Measurements from ENCODE around the gene AXL. TPM values are rescaled to one million over a fixed set of nuclear protein-coding genes. Genes with fewer than 3 reads are reported as not detected.

AXL gene
- total and polyA plus RNA-seq, 4 donors: 8.2 to 53.0 (median 31.0) TPM

DNA sequence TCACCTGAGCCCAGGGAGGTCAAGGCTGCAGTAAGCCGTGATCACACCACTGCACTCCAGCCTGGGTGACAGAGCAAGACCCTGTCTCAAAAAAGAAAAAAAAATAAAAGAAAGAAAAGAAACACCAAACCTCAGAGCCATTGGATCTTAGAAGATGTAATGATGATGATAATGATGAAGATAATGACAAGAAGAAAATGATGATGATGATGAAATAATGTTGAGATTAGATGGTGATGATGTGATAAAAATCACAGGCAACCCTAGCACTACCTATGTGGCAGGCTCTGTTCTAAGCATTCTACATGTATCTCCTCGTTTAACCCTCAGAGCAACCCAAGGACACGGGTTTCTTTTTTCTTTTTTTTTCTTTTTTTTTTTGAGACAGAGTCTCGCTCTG lies 25.1 kb downstream of the AXL start:
- Histone ChIP-seq H3K4me1 (ENCODE audit: control insufficient read depth in 5 of 5, insufficient read depth in 5 of 5, low read length in 5 of 5) (peaks cover 0 to 2% (median 0%) of the 10 kb centered on the region in 5 donors), H3K27ac (ENCODE audit: low read depth in 1 of 2, low read length in 1 of 2) (no peak overlapping the region), H3K27me3 (ENCODE audit: control insufficient read depth in 3 of 3, insufficient read depth in 3 of 3, low read length in 2 of 3) (no peaks in the 10 kb centered on the region), H3K9ac (ENCODE audit: insufficient read depth in 1 of 2, low read length in 2 of 2) (no peak overlapping the region), H3K4me3 (no peak overlapping the region), H3K36me3 (ENCODE audit: control insufficient read depth in 4 of 4, insufficient read depth in 4 of 4, low read length in 4 of 4) (peaks cover 0 to 32% (median 23%) of the 10 kb centered on the region in 4 donors), H3K9me3 (ENCODE audit: control insufficient read depth in 4 of 4, insufficient read depth in 3 of 4, low read length in 3 of 4) (no peaks in the 10 kb centered on the region)
- ATAC-seq (ENCODE audit: insufficient read depth, low FRiP score): no peak
- 91% methylated on average over 4 of the region's 4 CpGs for WGBS, 2 donors
- no peak for DNase-seq
- TF ChIP-seq CTCF (IDR thresholded peaks at IDR 0.05; ENCODE audit: control extremely low read depth, extremely low read depth): no peak

DNA sequence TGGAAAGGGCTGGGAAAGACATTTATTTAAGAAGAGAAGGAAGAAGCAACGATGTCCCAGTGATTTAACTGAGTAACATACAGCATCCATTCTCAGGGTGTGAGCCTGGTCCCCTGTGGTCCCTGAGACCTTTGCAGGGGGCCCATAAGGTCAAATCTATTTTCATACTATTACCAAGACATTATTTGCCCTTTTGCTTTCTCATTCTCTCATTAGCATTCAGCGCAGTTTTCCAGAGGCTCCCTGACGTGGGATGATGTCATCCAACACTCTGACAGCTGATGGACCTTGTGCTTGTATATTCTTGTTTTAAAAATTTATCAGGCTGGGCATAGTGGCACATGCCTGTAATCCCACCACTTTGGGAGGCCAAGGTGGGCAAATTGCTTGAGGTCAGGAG lies 26.8 kb downstream of the AXL start:
- no peak for ATAC-seq (ENCODE audit: insufficient read depth, low FRiP score)
- H3K36me3 ChIP-seq (ENCODE audit: control insufficient read depth in 4 of 4, insufficient read depth in 4 of 4, low read length in 4 of 4): peaks cover 0 to 34% (median 24%) of the 10 kb centered on the region in 4 donors
- 91 to 93% methylated on average over 3 of the region's 3 CpGs for WGBS, 2 donors

GRCh38 chr19:41248895-41249294 lies 29.9 kb downstream of the AXL start:
- Histone ChIP-seq H3K9me3 (ENCODE audit: control insufficient read depth in 4 of 4, insufficient read depth in 3 of 4, low read length in 3 of 4) (no peaks in the 10 kb centered on the region), H3K4me3 (no peak overlapping the region), H3K27ac (ENCODE audit: low read depth in 1 of 2, low read length in 1 of 2) (no peak overlapping the region), H3K4me1 (ENCODE audit: control insufficient read depth in 5 of 5, insufficient read depth in 5 of 5, low read length in 5 of 5) (no peaks in the 10 kb centered on the region), H3K27me3 (ENCODE audit: control insufficient read depth in 3 of 3, insufficient read depth in 3 of 3, low read length in 2 of 3) (no peaks in the 10 kb centered on the region), H3K36me3 (ENCODE audit: control insufficient read depth in 4 of 4, insufficient read depth in 4 of 4, low read length in 4 of 4) (peaks cover 0 to 39% (median 22%) of the 10 kb centered on the region in 4 donors), H3K9ac (ENCODE audit: insufficient read depth in 1 of 2, low read length in 2 of 2) (no peak overlapping the region)
- no peak for DNase-seq
- no peak for ATAC-seq (ENCODE audit: insufficient read depth, low FRiP score)
- no peak for TF ChIP-seq CTCF (IDR thresholded peaks at IDR 0.05; ENCODE audit: control extremely low read depth, extremely low read depth)
- 88 to 90% methylated on average over 4 of the region's 4 CpGs for WGBS, 2 donors

More for the DNA sequence above, 26.8 kb downstream of the AXL start:
- Histone ChIP-seq H3K27me3 (ENCODE audit: control insufficient read depth in 3 of 3, insufficient read depth in 3 of 3, low read length in 2 of 3) (no peaks in the 10 kb centered on the region), H3K27ac (ENCODE audit: low read depth in 1 of 2, low read length in 1 of 2) (no peak overlapping the region), H3K9ac (ENCODE audit: insufficient read depth in 1 of 2, low read length in 2 of 2) (no peak overlapping the region), H3K4me1 (ENCODE audit: control insufficient read depth in 5 of 5, insufficient read depth in 5 of 5, low read length in 5 of 5) (no peaks in the 10 kb centered on the region), H3K9me3 (ENCODE audit: control insufficient read depth in 4 of 4, insufficient read depth in 3 of 4, low read length in 3 of 4) (no peaks in the 10 kb centered on the region), H3K4me3 (no peak overlapping the region)
- TF ChIP-seq CTCF (IDR thresholded peaks at IDR 0.05; ENCODE audit: control extremely low read depth, extremely low read depth): no peak
- DNase-seq: no peak
